IMR-90 (cell line): ENCODE data around the gene CABP1. TPM values are rescaled to one million over a fixed set of nuclear protein-coding genes. Genes with fewer than 3 reads are reported as not detected.

Experiments
- ATAC-seq: fragments of 200-7000 bp; cut with Tn5 transposase; 2 replicates; pipeline ENCODE4 v1.9.1; 2020; ENCODE audit warnings: low read depth, mild to moderate bottlenecking, moderate library complexity
- BruUV-seq: library from RNA; stranded (reverse); fragments of 400-500 nt; replicated peaks from 2 replicates; lab custom pipeline; 2021; lab: Mats Ljungman, UMichigan
- CTCF ChIA-PET: fragments of 300-600 bp; formaldehyde crosslinking; extraction: SDS; loops from one replicate; lab custom pipeline; 2021; ENCODE audit warnings: antibody characterized with exemption; lab: Yijun Ruan, JAX
- POLR2A ChIA-PET: fragments of 300-600 bp; sonication (Branson Sonifier 250); formaldehyde crosslinking; loops from one replicate; lab custom pipeline; 2022; ENCODE audit warnings: antibody characterized with exemption; ENCODE audit not compliant: unreplicated experiment; lab: Charles Lee
- DNase-seq: peaks from one replicate; pipeline ENCODE4 v3.0.0; 2013
- H2AFZ ChIP-seq: replicated peaks from 2 replicates; pipeline ENCODE3; 2013; ENCODE audit warnings: low read length, mild to moderate bottlenecking; ENCODE audit not compliant: poor library complexity
- H2AK5ac ChIP-seq: 2 replicates; pipeline ENCODE4 v1.6.1; 2013; ENCODE audit warnings: low read depth, low read length, inconsistent platforms
- H2AK9ac ChIP-seq: replicated peaks from 2 replicates; pipeline ENCODE3; 2013; ENCODE audit warnings: mild to moderate bottlenecking, low read depth, low read length, moderate library complexity; ENCODE audit not compliant: poor library complexity
- H2BK120ac ChIP-seq: 2 replicates; pipeline ENCODE4 v1.6.1; 2013; ENCODE audit warnings: low read depth, low read length, inconsistent platforms
- H2BK15ac ChIP-seq: 3 replicates; pipeline ENCODE4 v1.6.1; 2013; ENCODE audit warnings: low read depth, low read length, inconsistent platforms
- H2BK20ac ChIP-seq: 2 replicates; pipeline ENCODE4 v1.6.1; 2013; ENCODE audit warnings: low read depth, mild to moderate bottlenecking, inconsistent platforms, low read length, moderate library complexity
- H2BK5ac ChIP-seq: 2 replicates; pipeline ENCODE4 v1.6.1; 2013; ENCODE audit warnings: mild to moderate bottlenecking, low read depth, low read length, inconsistent platforms; ENCODE audit not compliant: poor library complexity, severe bottlenecking
- H3K14ac ChIP-seq: replicated peaks from 2 replicates; pipeline ENCODE4 v1.6.1; 2013; ENCODE audit warnings: low read depth, low read length, inconsistent platforms
- H3K18ac ChIP-seq: 2 replicates; pipeline ENCODE4 v1.6.1; 2013; ENCODE audit warnings: low read depth, low read length, control low read depth
- H3K23ac ChIP-seq: 2 replicates; pipeline ENCODE4 v1.6.1; 2013; ENCODE audit warnings: low read depth, low read length, inconsistent platforms
- H3K27ac ChIP-seq: 2 replicates; pipeline ENCODE4 v1.5.1; 2013; ENCODE audit warnings: mild to moderate bottlenecking, control low read depth, low read length; ENCODE audit not compliant: insufficient read depth
- H3K27me3 ChIP-seq: 2 replicates; pipeline ENCODE4 v1.6.1; 2013; ENCODE audit warnings: low read length; ENCODE audit not compliant: control insufficient read depth, insufficient read depth
- H3K36me3 ChIP-seq: 2 replicates; pipeline ENCODE4 v1.6.1; 2013; ENCODE audit warnings: low read length, mixed read lengths; ENCODE audit not compliant: control insufficient read depth, insufficient read depth
- H3K4ac ChIP-seq: 2 replicates; pipeline ENCODE4 v1.6.1; 2013; ENCODE audit warnings: low read depth, low read length, inconsistent platforms
- H3K4me1 ChIP-seq: 2 replicates; pipeline ENCODE4 v1.6.1; 2013; ENCODE audit warnings: low read length, mixed read lengths; ENCODE audit not compliant: control insufficient read depth, insufficient read depth
- H3K4me2 ChIP-seq: 2 replicates; pipeline ENCODE4 v1.6.1; 2013; ENCODE audit warnings: low read depth, mild to moderate bottlenecking, control low read depth, low read length, moderate library complexity
- H3K4me3 ChIP-seq: 2 replicates; pipeline ENCODE4 v1.5.1; 2013; ENCODE audit warnings: low read depth, mild to moderate bottlenecking, control low read depth, low read length, moderate library complexity; ENCODE audit not compliant: insufficient read depth
- H3K56ac ChIP-seq: 2 replicates; pipeline ENCODE4 v1.6.1; 2013; ENCODE audit warnings: low read length, inconsistent platforms; ENCODE audit not compliant: insufficient read depth; ENCODE audit errors: extremely low read depth
- H3K79me1 ChIP-seq, 2 experiments: 2 replicates each; pipeline ENCODE4 v1.6.1; 2013; ENCODE audit warnings: low read length in 2 of 2, inconsistent platforms in 1 of 2, low read depth in 1 of 2
- H3K9ac ChIP-seq: 2 replicates; pipeline ENCODE4 v1.6.1; 2013; ENCODE audit warnings: low read depth, low read length, control low read depth
- H3K9me1 ChIP-seq: 2 replicates; pipeline ENCODE4 v1.6.1; 2013; ENCODE audit warnings: low read length, inconsistent platforms; ENCODE audit not compliant: insufficient read depth
- H3K9me3 ChIP-seq: 2 replicates; pipeline ENCODE4 v1.6.1; 2013; ENCODE audit warnings: low read length; ENCODE audit not compliant: control insufficient read depth, insufficient read depth
- H4K20me1 ChIP-seq: 2 replicates; pipeline ENCODE4 v1.6.1; 2013; ENCODE audit warnings: low read length, inconsistent platforms; ENCODE audit not compliant: insufficient read depth
- H4K5ac ChIP-seq: 2 replicates; pipeline ENCODE4 v1.6.1; 2013; ENCODE audit warnings: mild to moderate bottlenecking, low read depth, low read length, control low read depth
- H4K8ac ChIP-seq, 2 experiments: 2 replicates each; pipeline ENCODE4 v1.6.1; 2013; ENCODE audit warnings: low read depth in 2 of 2, low read length in 2 of 2, control low read depth in 1 of 2, inconsistent platforms in 1 of 2
- H4K91ac ChIP-seq: 2 replicates; pipeline ENCODE4 v1.6.1; 2013; ENCODE audit warnings: low read depth, low read length, inconsistent platforms; ENCODE audit not compliant: insufficient read depth
- BHLHE40 ChIP-seq: fragments of 150-350 bp; IDR thresholded peaks from 2 replicates; pipeline ENCODE4 v1.6.1; 2016; ENCODE audit warnings: mild to moderate bottlenecking, low read depth, low read length
- CEBPB ChIP-seq: IDR thresholded peaks from 2 replicates; pipeline ENCODE4 v1.6.1; 2012; ENCODE audit warnings: low read depth, low read length, improper control_type of control experiment
- CHD1 ChIP-seq: IDR thresholded peaks from 2 replicates; pipeline ENCODE4 v1.6.1; 2012; ENCODE audit warnings: low read depth, low read length, improper control_type of control experiment
- CTCF ChIP-seq: conservative IDR thresholded peaks from 2 replicates; pipeline ENCODE4 v1.5.1; 2012; ENCODE audit warnings: mild to moderate bottlenecking, low read depth, low read length, improper control_type of control experiment
- ELK1 ChIP-seq: fragments of 150-350 bp; IDR thresholded peaks from 2 replicates; pipeline ENCODE4 v1.6.1; 2016; ENCODE audit warnings: low read depth, mild to moderate bottlenecking, low read length, moderate library complexity, borderline replicate concordance
- FOS ChIP-seq: fragments of 150-350 bp; IDR thresholded peaks from 2 replicates; pipeline ENCODE4 v1.6.1; 2016; ENCODE audit warnings: low read depth, low read length
- MAFK ChIP-seq: IDR thresholded peaks from 2 replicates; pipeline ENCODE4 v1.6.1; 2012; ENCODE audit warnings: low read depth, low read length, improper control_type of control experiment
- MXI1 ChIP-seq: IDR thresholded peaks from 2 replicates; pipeline ENCODE4 v1.6.1; 2012; ENCODE audit warnings: low read depth, mild to moderate bottlenecking, low read length, moderate library complexity, borderline replicate concordance
- NFE2L2 ChIP-seq: fragments of 150-350 bp; IDR thresholded peaks from 2 replicates; pipeline ENCODE4 v1.6.1; 2016; ENCODE audit warnings: low read depth, mild to moderate bottlenecking, low read length
- POLR2A ChIP-seq: IDR thresholded peaks from 2 replicates; pipeline ENCODE4 v1.6.1; 2012; ENCODE audit warnings: mild to moderate bottlenecking, low read depth, low read length
- RAD21 ChIP-seq: IDR thresholded peaks from 2 replicates; pipeline ENCODE4 v1.6.1; 2012; ENCODE audit warnings: low read length, improper control_type of control experiment
- RCOR1 ChIP-seq: IDR thresholded peaks from 2 replicates; pipeline ENCODE4 v1.6.1; 2012; ENCODE audit warnings: mild to moderate bottlenecking, low read length, improper control_type of control experiment; ENCODE audit not compliant: insufficient replicate concordance
- USF2 ChIP-seq: fragments of 150-350 bp; IDR thresholded peaks from 2 replicates; pipeline ENCODE4 v1.6.1; 2017; ENCODE audit warnings: mild to moderate bottlenecking, antibody characterized with exemption, low read length, low read depth
- WGBS, 2 experiments: methylation state at CpG; one replicate each; pipeline versions ENCODE4 v1.1.5 to v1.1.7; 2013; ENCODE audit warnings: missing lambda C conversion rate in 2 of 2; ENCODE audit not compliant: insufficient read length in 1 of 2; ENCODE audit errors: extremely low coverage in 2 of 2; 5-methylcytosine and 5-hydroxymethylcytosine counted together
- dilution Hi-C: fragments of 300-500 bp; cut with HindIII; formaldehyde crosslinking; loops from one replicate; pipeline ENCODE4 v1.14.3; 2018; ENCODE audit warnings: low sequenced_read_pairs; ENCODE audit not compliant: unreplicated experiment
- in situ Hi-C: fragments of 300-500 bp; cut with MboI; formaldehyde crosslinking; loops from 3 replicates; pipeline ENCODE4 v1.14.3; 2019; ENCODE audit warnings: low sequenced_read_pairs, inconsistent platforms, mixed read lengths
- intact Hi-C: fragments of 100-400 bp; cut with micrococcal nuclease; formaldehyde crosslinking; loops from 2 replicates; pipeline ENCODE4 v1.10.0; 2022
- polyA plus RNA-seq, 3 experiments: library from polyadenylated mRNA; depleted of rRNA; stranded (reverse); fragments of >200 nt; gene quantifications; 2 replicates each; pipeline ENCODE4 v1.2.3, GENCODE V29; 2012; ENCODE audit warnings: low replicate concordance in 1 of 3
- total RNA-seq: library from RNA; depleted of rRNA; stranded (reverse); fragments of >200 nt; gene quantifications from 2 replicates; pipeline ENCODE4 v1.2.3, GENCODE V29; 2012

The CABP1 gene
- total and polyA plus RNA-seq, 2 of the 4 experiments (the other 2 are of a cell fraction), result 0.54 to 1.1 TPM

GRCh38 chr12:120684523-120684932 is 44.1 kb downstream of the CABP1 start:
- H4K5ac ChIP-seq, result no peak overlapping the region
- no peak overlapping the region for H2BK120ac ChIP-seq
- peaks cover 8% of the 10 kb centered on the region for H3K4me1 ChIP-seq
- no TSS peak for BruUV-seq
- no peak overlapping the region for H4K91ac ChIP-seq
- no peak overlapping the region for H3K56ac ChIP-seq
- H3K36me3 ChIP-seq, result no peaks in the 10 kb centered on the region
- intact Hi-C loops (loop anchor here (1.0 kb wide), 1 partner anchor 33 kb away; no protein-coding TSS in a partner anchor), dilution Hi-C loops (no loop called here), in situ Hi-C loops (no loop called here)
- H3K23ac ChIP-seq, result no peak overlapping the region
- H3K79me1 ChIP-seq, result peaks cover 10 to 22% of the 10 kb centered on the region in 2 experiments; a peak in 3 of 4 replicates
- ChIA-PET POLR2A (no interaction called here), CTCF (no interaction called here)
- H2BK15ac ChIP-seq, result no peak overlapping the region
- TF ChIP-seq FOS (no peak), MXI1 (no peak), MAFK (0 out of 2 replicates have a peak, but pooled peaks have one; percentile 37), BHLHE40 (no peak), RAD21 (no peak), ELK1 (no peak), CTCF (no peak), POLR2A (no peak), RCOR1 (no peak), CHD1 (no peak), USF2 (no peak), CEBPB (peak; percentile 74), NFE2L2 (no peak)
- no peak overlapping the region for H3K18ac ChIP-seq
- no peak overlapping the region for H4K8ac ChIP-seq
- H3K27me3 ChIP-seq, result peaks cover 4% of the 10 kb centered on the region
- H2BK5ac ChIP-seq, result no peak overlapping the region
- H3K14ac ChIP-seq, result no peak overlapping the region
- peaks cover 21% of the 10 kb centered on the region for H4K20me1 ChIP-seq
- no peak overlapping the region for H2AK5ac ChIP-seq
- H3K4me3 ChIP-seq, result no peak overlapping the region
- WGBS, 2 experiments, result 58% methylated on average over 3 of the region's 8 CpGs; no CpG with 5 or more reads in 1 of the 2 experiments
- no peaks in the 10 kb centered on the region for H3K9me3 ChIP-seq
- H3K4ac ChIP-seq, result no peak overlapping the region
- no peak overlapping the region for H3K9ac ChIP-seq
- peak overlapping the region; percentile 6 for H2AK9ac ChIP-seq
- peak; percentile 26 for DNase-seq
- no peak overlapping the region for H3K27ac ChIP-seq
- ATAC-seq, result no peak
- H2BK20ac ChIP-seq, result no peak overlapping the region
- H3K4me2 ChIP-seq, result no peak overlapping the region
- H2AFZ ChIP-seq, result peak overlapping the region; percentile 46
- peaks cover 10% of the 10 kb centered on the region for H3K9me1 ChIP-seq
